RPMI7951 (cell line): ENCODE measurements around the gene ATOSA. TPM values are rescaled to one million over a fixed set of nuclear protein-coding genes. Genes with fewer than 3 reads are reported as not detected.

Source experiments
- DNase-seq: peaks from one replicate; pipeline ENCODE4 v3.0.0-alpha.2; 2012; ENCODE audit warnings: low read depth
- total RNA-seq: library from RNA; depleted of rRNA; stranded (reverse); fragments of >200 nt; shearing (Covaris generic); gene quantifications from 2 replicates; pipeline ENCODE4 v1.2.3, GENCODE V29; 2014; rRNA removed

Gene ATOSA
- total RNA-seq, 1 experiment from 2014 or later, result 11.4 TPM

DNA sequence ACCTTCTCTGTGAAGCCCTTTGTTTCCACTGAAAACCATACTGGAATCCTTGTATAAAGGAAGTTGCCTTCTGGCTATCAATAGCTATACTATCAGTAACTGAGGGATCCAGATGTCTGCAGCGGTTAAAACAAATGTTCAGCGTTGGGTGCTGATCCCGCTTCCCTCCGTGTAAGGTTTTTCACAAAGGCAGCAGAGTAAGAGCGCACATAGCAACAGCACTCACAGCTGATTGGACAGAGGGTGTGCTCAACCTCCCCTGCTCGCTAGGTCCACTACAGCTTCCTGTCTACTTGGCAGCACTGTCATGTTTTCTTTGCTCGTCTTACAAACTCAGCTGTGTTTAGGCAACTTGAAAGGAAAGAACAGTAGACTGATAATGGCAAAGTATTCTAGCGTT is 27.3 kb downstream of the ATOSA start:
- DNase-seq, result peak; percentile 95

DNA sequence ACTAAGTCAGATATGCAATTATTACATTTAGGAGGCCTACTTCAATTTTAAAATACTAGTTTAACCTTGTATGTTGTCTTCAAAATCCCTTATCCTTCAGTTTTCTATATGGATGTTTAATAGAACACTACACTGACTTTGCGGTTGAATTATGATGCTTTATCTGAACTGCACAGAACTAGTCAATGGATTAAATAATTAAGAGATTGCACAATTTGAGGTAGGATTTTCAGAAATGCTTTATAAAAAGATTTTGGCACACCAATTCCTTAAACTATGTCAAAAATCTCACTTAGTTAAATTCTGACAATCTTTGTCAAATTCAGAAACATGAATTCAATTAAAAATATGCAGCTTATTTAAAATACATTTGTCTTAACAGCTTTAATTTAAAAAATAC is 28.1 kb downstream of the ATOSA start:
- DNase-seq, result no peak

DNA sequence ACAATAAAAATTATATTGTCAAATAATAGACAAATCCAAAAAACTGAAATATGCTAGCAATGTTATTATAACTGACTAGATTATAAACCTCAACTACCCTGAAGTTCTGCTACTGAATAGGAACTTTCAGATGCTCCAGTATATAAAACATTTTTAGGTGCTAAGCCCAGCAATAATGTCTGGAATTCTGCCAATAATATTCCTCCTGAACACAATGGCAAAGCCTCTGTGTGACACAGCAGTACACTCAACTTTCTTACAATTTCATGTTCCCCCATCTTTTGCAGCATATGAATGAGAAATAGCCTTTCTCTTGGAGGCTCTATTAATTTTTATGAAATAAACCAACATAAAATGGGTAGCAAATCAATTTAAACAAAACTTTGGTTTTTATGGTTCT is 29.5 kb downstream of the ATOSA start:
- DNase-seq, result no peak

DNA sequence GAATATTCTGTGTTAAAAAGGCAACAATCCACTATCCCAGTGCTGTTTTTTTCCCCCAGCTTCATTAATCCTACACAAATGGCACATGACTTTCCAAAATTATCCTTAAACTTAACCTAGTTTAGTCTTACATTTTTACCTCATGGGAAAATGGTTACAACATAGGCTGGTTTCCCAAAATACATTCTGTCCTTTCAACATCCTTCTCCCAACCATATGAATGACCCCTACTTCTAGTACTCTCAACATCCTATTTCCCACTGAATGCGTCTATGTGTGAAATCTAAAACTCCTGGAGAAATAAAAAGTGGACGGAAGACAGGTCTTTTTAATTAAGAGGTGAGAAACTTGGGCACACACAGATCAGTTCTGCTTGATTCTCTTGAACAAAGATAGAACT is 33.3 kb downstream of the ATOSA start:
- no peak for DNase-seq

DNA sequence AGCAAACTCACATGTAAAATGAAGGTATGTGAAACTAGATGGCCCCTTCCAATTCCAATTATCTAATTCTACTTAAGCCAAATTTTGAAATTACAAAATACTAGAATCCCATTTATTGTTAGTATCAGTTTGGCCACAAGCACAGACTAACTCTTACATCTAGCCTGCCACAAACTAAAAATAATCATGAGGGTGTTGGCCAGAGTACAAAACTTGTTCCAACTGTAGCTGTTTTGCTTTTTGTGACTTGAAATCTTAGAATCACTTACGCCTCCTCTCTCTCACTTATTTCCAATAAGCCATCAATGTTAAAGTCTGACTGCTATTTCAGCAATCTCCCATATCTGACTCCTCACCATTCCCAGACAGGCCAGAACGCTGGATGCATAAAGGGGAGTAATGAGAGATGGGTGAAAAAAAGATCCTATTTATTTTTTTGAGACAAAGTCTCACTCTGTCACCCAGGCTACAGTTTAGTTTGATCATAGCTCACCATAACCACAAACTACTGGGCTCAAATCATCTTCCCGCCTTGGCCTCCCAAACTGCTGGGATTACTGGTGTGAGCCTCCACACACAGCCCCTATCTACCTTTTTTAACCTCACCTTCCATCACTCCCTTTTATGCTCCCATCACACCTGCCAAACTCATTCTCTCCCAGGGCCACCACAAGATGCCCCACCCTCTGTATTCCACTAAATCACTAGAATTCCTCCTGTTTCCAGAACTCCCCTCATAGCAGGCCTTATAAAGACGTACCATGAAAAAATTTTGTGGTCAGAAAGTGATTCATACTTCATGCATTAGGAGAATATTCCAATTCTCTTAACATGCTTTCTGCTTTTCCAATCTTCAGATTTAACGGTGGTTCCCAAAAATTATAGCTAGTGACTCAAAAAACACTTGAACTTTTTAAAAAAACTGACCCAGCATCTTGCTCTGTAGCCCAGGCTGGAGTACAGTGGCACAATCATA is 36.5 kb downstream of the ATOSA start:
- peak; percentile 62 for DNase-seq

DNA sequence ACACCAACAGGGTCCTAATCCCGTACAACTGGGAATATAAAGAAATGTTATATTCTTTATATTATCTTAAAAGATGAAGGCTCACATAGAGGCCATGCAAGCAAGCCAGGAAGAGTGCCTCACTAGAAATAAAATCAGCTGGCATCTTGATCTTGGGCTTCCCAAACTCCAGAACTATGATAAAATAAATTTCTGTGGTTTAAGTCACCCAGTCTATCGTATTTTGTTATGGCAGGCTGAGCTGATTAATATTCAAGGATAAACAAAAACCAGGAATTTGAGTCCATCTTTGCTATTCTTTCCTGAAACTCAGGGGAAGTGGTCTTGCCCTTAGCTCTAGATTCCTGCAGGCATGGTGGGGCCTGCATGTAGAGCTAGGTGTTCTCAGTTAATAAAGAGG is 42.7 kb downstream of the ATOSA start:
- no peak for DNase-seq

DNA sequence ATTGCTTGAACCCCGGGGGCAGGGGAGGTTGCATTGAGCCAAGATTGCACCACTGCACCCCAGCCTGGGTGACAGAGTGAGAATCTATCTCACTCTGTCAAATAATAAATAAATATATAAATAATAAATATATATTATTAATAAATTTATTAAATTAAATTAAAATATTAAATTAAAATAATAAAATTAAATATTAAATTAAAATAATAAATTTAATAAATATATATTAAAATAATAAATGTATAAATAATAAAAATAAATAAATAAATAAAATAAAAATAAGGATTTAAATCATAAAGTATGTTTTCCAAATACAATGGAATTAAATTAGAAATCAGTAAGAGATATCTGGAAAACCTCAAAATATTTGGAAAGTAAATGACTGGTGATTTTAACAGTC is 43.3 kb downstream of the ATOSA start:
- no peak for DNase-seq

Other genes with a start within 250 kb of the ATOSA start
- gene MYO5A, start 150.5 kb downstream of the ATOSA start, total RNA-seq, result 49.1 and 54.3 TPM in 2 replicates
- 153 and 177 TPM in 2 replicates for gene ARPP19, start 110.4 kb downstream of the ATOSA start, total RNA-seq
- not detected in 2 replicates for gene ONECUT1, start 110.9 kb upstream of the ATOSA start, total RNA-seq